Common myeloid progenitor, CD34-positive (primary cell): ENCODE measurements around the gene RAPGEF2.
"Not testable (repeated sequence)": the region's sequence is repeated elsewhere in the genome, so short reads cannot be mapped to it uniquely, and the experiment has no call there.

Source experiments
- CTCF ChIA-PET: fragments of 350-600 bp; sonication (Branson Sonifier 250); formaldehyde crosslinking; loops from one replicate; lab custom pipeline; 2021; ENCODE audit warnings: antibody characterized with exemption; lab: Charles Lee
- POLR2A ChIA-PET: fragments of 350-600 bp; sonication (Branson Sonifier 250); formaldehyde crosslinking; loops from one replicate; lab custom pipeline; 2021; ENCODE audit warnings: antibody characterized with exemption; lab: Charles Lee
- DNase-seq, 3 donors: peaks; one replicate each; pipeline versions ENCODE4 v3.0.0 to v3.0.0-alpha.2; 2013
- H3K27ac ChIP-seq, 2 experiments: 1 replicate in 1 of 2; 2 replicates in 1 of 2; pipeline ENCODE4 v1.7.0; 2013; ENCODE audit warnings: inconsistent platforms in 2 of 2, low read length in 2 of 2, mild to moderate bottlenecking in 2 of 2, low read depth in 1 of 2, moderate library complexity in 1 of 2; ENCODE audit not compliant: severe bottlenecking in 2 of 2, insufficient read depth in 1 of 2, poor library complexity in 1 of 2
- H3K27me3 ChIP-seq, 5 experiments: replicated peaks in 2 of 5; 1 replicate in 3 of 5; 2 replicates in 2 of 5; pipeline versions ENCODE4 v1.6.1 to v1.7.0; 2013; ENCODE audit warnings: low read length in 4 of 5, mild to moderate bottlenecking in 2 of 5, moderate library complexity in 2 of 5, inconsistent platforms in 1 of 5; ENCODE audit not compliant: insufficient read depth in 5 of 5, control insufficient read depth in 4 of 5
- H3K36me3 ChIP-seq, 4 experiments: 1 replicate in 2 of 4; 2 replicates in 2 of 4; pipeline versions ENCODE4 v1.6.1 to v1.7.0; 2013; ENCODE audit warnings: low read length in 3 of 4, control low read depth in 1 of 4, mild to moderate bottlenecking in 1 of 4; ENCODE audit not compliant: control insufficient read depth in 4 of 4, insufficient read depth in 4 of 4
- H3K4me1 ChIP-seq, 4 experiments: 1 replicate in 3 of 4; 2 replicates in 1 of 4; pipeline versions ENCODE4 v1.6.1 to v1.7.1; 2013; ENCODE audit warnings: low read length in 3 of 4, mild to moderate bottlenecking in 3 of 4, control low read depth in 1 of 4, inconsistent platforms in 1 of 4, moderate library complexity in 1 of 4; ENCODE audit not compliant: control insufficient read depth in 4 of 4, insufficient read depth in 4 of 4; ENCODE audit errors: control extremely low read depth in 1 of 4
- H3K4me3 ChIP-seq, 7 experiments: 1 replicate in 4 of 7; 2 replicates in 3 of 7; pipeline versions ENCODE4 v1.5.1 to v1.7.0; 2013; ENCODE audit warnings: mild to moderate bottlenecking in 7 of 7, low read length in 6 of 7, moderate library complexity in 6 of 7, inconsistent platforms in 2 of 7, low read depth in 2 of 7, control low read depth in 1 of 7; ENCODE audit not compliant: insufficient read depth in 4 of 7, control insufficient read depth in 1 of 7; ENCODE audit errors: extremely low read depth in 1 of 7
- H3K9me3 ChIP-seq, 5 experiments: 1 replicate in 4 of 5; 2 replicates in 1 of 5; pipeline versions ENCODE4 v1.6.1 to v1.7.1; 2013; ENCODE audit warnings: low read length in 4 of 5, mild to moderate bottlenecking in 2 of 5, inconsistent platforms in 1 of 5, low read depth in 1 of 5, moderate library complexity in 1 of 5; ENCODE audit not compliant: control insufficient read depth in 4 of 5, insufficient read depth in 2 of 5; ENCODE audit errors: control extremely low read depth in 1 of 5
- WGBS: methylation state at CpG from one replicate; pipeline ENCODE4 v1.1.5; 2013; ENCODE audit not compliant: insufficient coverage; 5-methylcytosine and 5-hydroxymethylcytosine counted together

RAPGEF2 gene

GRCh38 chr4:159155119-159155518 lies 52.2 kb downstream of the RAPGEF2 start:
- WGBS, result 51% methylated on average over 4 of the region's 4 CpGs
- POLR2A ChIA-PET, result interaction anchor here (0.7 kb wide), 1 partner anchor 315 kb away, joined by 4 read pairs; no protein-coding TSS in a partner anchor
- H3K27me3 ChIP-seq, result no peaks in the 10 kb centered on the region

GRCh38 chr4:159158083-159158617 lies 55.3 kb downstream of the RAPGEF2 start:
- POLR2A ChIA-PET, result no interaction called here
- H3K27me3 ChIP-seq, result no peaks in the 10 kb centered on the region

More at GRCh38 chr4:159155119-159155518, 52.2 kb downstream of the RAPGEF2 start:
- CTCF ChIA-PET, result interaction anchor here (1.4 to 2.2 kb wide), 2 partner anchors 9 to 15 kb away, joined by 3 to 6 read pairs; no protein-coding TSS in a partner anchor
- Histone ChIP-seq H3K9me3 (no peaks in the 10 kb centered on the region), H3K4me3 (no peak overlapping the region), H3K36me3 (no peaks in the 10 kb centered on the region), H3K4me1 (peaks cover 11 to 64% (median 27%) of the 10 kb centered on the region in 4 experiments), H3K27ac (no peak overlapping the region)
- DNase-seq, result no peak

GRCh38 chr4:159158985-159159384 lies 56.1 kb downstream of the RAPGEF2 start:
- Histone ChIP-seq H3K27me3 (no peaks in the 10 kb centered on the region), H3K9me3 (no peaks in the 10 kb centered on the region), H3K27ac (no peak overlapping the region), H3K4me1 (peaks cover 6 to 53% (median 21%) of the 10 kb centered on the region in 4 experiments), H3K4me3 (peak overlapping the region in 2 of 7 experiments; percentile 26 to 50), H3K36me3 (no peaks in the 10 kb centered on the region)
- peak in 1 of 3 donors; percentile 53 for DNase-seq
- POLR2A ChIA-PET, result interaction anchor here (0.6 kb wide), 1 partner anchor 111 kb away, joined by 3 read pairs; no protein-coding TSS in a partner anchor
- CTCF ChIA-PET, result interaction anchor here (0.8 to 1.2 kb wide), 2 partner anchors 12 to 121 kb away, joined by 3 read pairs; no protein-coding TSS in a partner anchor
- WGBS, result 20% methylated on average over 4 of the region's 5 CpGs

More at GRCh38 chr4:159158083-159158617, 55.3 kb downstream of the RAPGEF2 start:
- peaks cover 6 to 58% (median 21%) of the 10 kb centered on the region in 4 experiments for H3K4me1 ChIP-seq
- no peak overlapping the region for H3K4me3 ChIP-seq
- H3K36me3 ChIP-seq, result no peaks in the 10 kb centered on the region
- no peak for DNase-seq
- H3K9me3 ChIP-seq, result no peaks in the 10 kb centered on the region
- CTCF ChIA-PET, result interaction anchor here (1.2 kb wide), 1 partner anchor 12 kb away, joined by 3 read pairs; no protein-coding TSS in a partner anchor
- no peak overlapping the region for H3K27ac ChIP-seq

GRCh38 chr4:159159611-159160010 lies 56.7 kb downstream of the RAPGEF2 start:
- no peaks in the 10 kb centered on the region for H3K27me3 ChIP-seq
- no peaks in the 10 kb centered on the region for H3K9me3 ChIP-seq
- ChIA-PET CTCF (interaction anchor here (0.8 to 2.6 kb wide), 3 partner anchors 8 to 121 kb away, joined by 3 to 6 read pairs (median 4); no protein-coding TSS in a partner anchor), POLR2A (no interaction called here)
- H3K4me1 ChIP-seq, result peaks cover 6 to 53% (median 21%) of the 10 kb centered on the region in 4 experiments
- no peak overlapping the region for H3K4me3 ChIP-seq
- no peaks in the 10 kb centered on the region for H3K36me3 ChIP-seq
- no CpG with 5 or more reads among the region's 2 CpGs for WGBS
- H3K27ac ChIP-seq, result no peak overlapping the region
- DNase-seq, result no peak

- ChIA-PET POLR2A (no interaction called here), CTCF (interaction anchor here (1.2 to 2.6 kb wide), 2 partner anchors 8 to 13 kb away, joined by 4 to 6 read pairs; no protein-coding TSS in a partner anchor)
- Histone ChIP-seq H3K27ac (no peak overlapping the region), H3K27me3 (no peaks in the 10 kb centered on the region), H3K9me3 (no peaks in the 10 kb centered on the region), H3K4me1 (peaks cover 6 to 50% (median 20%) of the 10 kb centered on the region in 4 experiments), H3K4me3 (no peak overlapping the region), H3K36me3 (no peaks in the 10 kb centered on the region)
- DNase-seq, result no peak
- WGBS, result no CpG with 5 or more reads among the region's 1 CpG
These were observed 57.4 kb downstream of the RAPGEF2 start for GRCh38 chr4:159160242-159160641.

GRCh38 chr4:159161436-159161835 lies 58.6 kb downstream of the RAPGEF2 start:
- H3K36me3 ChIP-seq, H3K4me3 ChIP-seq, DNase-seq, H3K9me3 ChIP-seq, H3K27ac ChIP-seq, H3K27me3 ChIP-seq: not testable (repeated sequence)
- H3K4me1 ChIP-seq, result peaks cover 6 to 50% (median 20%) of the 10 kb centered on the region in 4 experiments
- CTCF ChIA-PET, result interaction anchor here (1.8 to 2.6 kb wide), 2 partner anchors 12 to 37 kb away, joined by 5 to 6 read pairs; no protein-coding TSS in a partner anchor
- POLR2A ChIA-PET, result interaction anchor here (1.2 kb wide), 1 partner anchor 12 kb away, joined by 3 read pairs; no protein-coding TSS in a partner anchor
- WGBS, result 100% methylated on average over 2 of the region's 3 CpGs

- CTCF ChIA-PET, result interaction anchor here (0.6 to 1.8 kb wide), 4 partner anchors 10 to 117 kb away, joined by 3 to 5 read pairs (median 4); no protein-coding TSS in a partner anchor
- H3K27ac ChIP-seq, result no peak overlapping the region
- no peaks in the 10 kb centered on the region for H3K9me3 ChIP-seq
- H3K36me3 ChIP-seq, result no peaks in the 10 kb centered on the region
- H3K27me3 ChIP-seq, result no peaks in the 10 kb centered on the region
- H3K4me3 ChIP-seq, result no peak overlapping the region
- POLR2A ChIA-PET, result interaction anchor here (0.6 to 1.2 kb wide), 2 partner anchors 9 to 13 kb away, joined by 3 read pairs; no protein-coding TSS in a partner anchor
- DNase-seq, result no peak
- peaks cover 6 to 43% (median 19%) of the 10 kb centered on the region in 4 experiments for H3K4me1 ChIP-seq
- WGBS, result 100% methylated on average over 1 of the region's 1 CpG
These were observed 59.7 kb downstream of the RAPGEF2 start for GRCh38 chr4:159162576-159162975.
